Loucy (cell line): Measurements from ENCODE around the gene USP47.

ENCODE experiments used
- H2AFZ ChIP-seq: fragments of 200-600 bp; sonication (generic); 2 replicates; pipeline ENCODE4 v1.6.0; 2016; ENCODE audit warnings: antibody characterized with exemption, mild to moderate bottlenecking, low read length, moderate library complexity
- H3F3A ChIP-seq: fragments of 200-600 bp; 2 replicates; pipeline ENCODE4 v1.6.0; 2016; ENCODE audit warnings: antibody characterized with exemption, low read depth, mild to moderate bottlenecking
- H3K27me3 ChIP-seq: fragments of 200-600 bp; sonication (generic); 2 replicates; pipeline ENCODE4 v1.6.1; 2014; ENCODE audit warnings: low read length, mild to moderate bottlenecking; ENCODE audit not compliant: insufficient read depth, poor library complexity, severe bottlenecking
- H3K36me3 ChIP-seq: fragments of 200-600 bp; sonication (generic); 2 replicates; pipeline ENCODE4 v1.6.1; 2016; ENCODE audit warnings: low read length; ENCODE audit not compliant: insufficient read depth
- H3K4me1 ChIP-seq: fragments of 200-600 bp; sonication (generic); 2 replicates; pipeline ENCODE4 v1.5.1; 2014; ENCODE audit warnings: low read length, mild to moderate bottlenecking; ENCODE audit not compliant: insufficient read depth, poor library complexity, severe bottlenecking
- H3K4me2 ChIP-seq: fragments of 200-600 bp; sonication (generic); 2 replicates; pipeline ENCODE4 v1.6.0; 2014; ENCODE audit warnings: antibody characterized with exemption, low read length, low read depth, mild to moderate bottlenecking; ENCODE audit not compliant: poor library complexity, severe bottlenecking
- H3K4me3 ChIP-seq: fragments of 200-600 bp; sonication (generic); 2 replicates; pipeline ENCODE4 v1.5.1; 2014; ENCODE audit warnings: low read length, mild to moderate bottlenecking, mixed read lengths; ENCODE audit not compliant: poor library complexity, severe bottlenecking
- H3K79me2 ChIP-seq: fragments of 200-600 bp; sonication (generic); 2 replicates; pipeline ENCODE4 v1.6.1; 2014; ENCODE audit warnings: low read length; ENCODE audit not compliant: insufficient read depth
- H3K9ac ChIP-seq: fragments of 200-600 bp; sonication (generic); 2 replicates; pipeline ENCODE4 v1.6.0; 2014; ENCODE audit warnings: mild to moderate bottlenecking, low read depth, low read length, moderate library complexity; ENCODE audit not compliant: poor library complexity, severe bottlenecking
- H3K9me2 ChIP-seq: fragments of 200-600 bp; sonication (generic); replicated peaks from 2 replicates; pipeline ENCODE4 v1.6.1; 2016; ENCODE audit warnings: low read depth, low read length, mixed read lengths
- H3K9me3 ChIP-seq: fragments of 200-600 bp; sonication (generic); 2 replicates; pipeline ENCODE4 v1.6.1; 2014; ENCODE audit warnings: mild to moderate bottlenecking, antibody characterized with exemption, low read length, low read depth; ENCODE audit not compliant: insufficient read depth
- H4K20me1 ChIP-seq: fragments of 200-600 bp; sonication (generic); 2 replicates; pipeline ENCODE4 v1.6.0; 2014; ENCODE audit warnings: antibody characterized with exemption, low read length, mild to moderate bottlenecking; ENCODE audit not compliant: insufficient read depth, poor library complexity, severe bottlenecking
- CTCF ChIP-seq: fragments of 200-600 bp; sonication (generic); conservative IDR thresholded peaks from 2 replicates; pipeline ENCODE4 v1.5.1; 2014; ENCODE audit warnings: mild to moderate bottlenecking, antibody characterized with exemption, low read length
- EZH2phosphoT487 ChIP-seq: fragments of 200-600 bp; IDR thresholded peaks from 2 replicates; pipeline ENCODE4 v1.6.1; 2018; ENCODE audit warnings: antibody characterized with exemption, mild to moderate bottlenecking, moderate library complexity, borderline replicate concordance

USP47 gene

DNA sequence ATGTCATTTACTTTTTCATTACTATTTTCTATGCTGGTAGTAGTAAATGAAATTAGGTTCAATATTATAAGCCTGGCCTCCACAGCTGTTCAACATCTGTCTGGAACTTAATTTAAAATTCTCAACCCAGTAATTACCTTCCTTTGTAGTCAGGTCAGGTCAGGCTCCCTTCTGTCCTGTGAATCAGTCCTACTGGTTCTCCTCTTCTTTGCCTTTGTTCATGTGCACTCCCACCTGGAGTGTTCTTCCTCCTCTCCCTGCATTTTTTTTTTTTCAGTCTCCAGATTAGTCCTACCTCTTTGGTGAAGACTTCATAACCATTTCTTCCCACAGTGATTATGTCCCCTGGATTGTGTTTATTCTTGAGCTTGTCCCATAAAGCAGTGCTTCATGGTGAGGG, 98.8 kb downstream of the USP47 start:
- Histone ChIP-seq H2AFZ (no peak overlapping the region), H3K4me3 (no peak overlapping the region), H3K79me2 (no peaks in the 10 kb centered on the region), H3K4me1 (no peaks in the 10 kb centered on the region), H3K36me3 (peaks cover 64% of the 10 kb centered on the region; the same call in 1 of the 2 replicates), H3K9me2 (no peaks in the 10 kb centered on the region), H3F3A (no peaks in the 10 kb centered on the region), H3K27me3 (no peaks in the 10 kb centered on the region), H3K9ac (no peak overlapping the region), H3K4me2 (no peak overlapping the region), H3K9me3 (no peaks in the 10 kb centered on the region), H4K20me1 (no peaks in the 10 kb centered on the region)
- TF ChIP-seq CTCF (no peak), EZH2phosphoT487 (no peak)

- no peaks in the 10 kb centered on the region for H3K4me1 ChIP-seq
- no peaks in the 10 kb centered on the region for H3K27me3 ChIP-seq
- H3K4me3 ChIP-seq: no peak overlapping the region
- H3K36me3 ChIP-seq: peaks cover 50% of the 10 kb centered on the region; the same call in 1 of the 2 replicates
- no peak overlapping the region for H2AFZ ChIP-seq
- no peaks in the 10 kb centered on the region for H3F3A ChIP-seq
- no peaks in the 10 kb centered on the region for H4K20me1 ChIP-seq
- H3K79me2 ChIP-seq: no peaks in the 10 kb centered on the region
- H3K4me2 ChIP-seq: no peak overlapping the region
- H3K9me2 ChIP-seq: no peaks in the 10 kb centered on the region
- no peaks in the 10 kb centered on the region for H3K9me3 ChIP-seq
- TF ChIP-seq CTCF (no peak), EZH2phosphoT487 (no peak)
- no peak overlapping the region for H3K9ac ChIP-seq
These were observed 100.9 kb downstream of the USP47 start for GRCh38 chr11:11942668-11943067.

GRCh38 chr11:11944444-11944843, 102.7 kb downstream of the USP47 start:
- Histone ChIP-seq H3K79me2 (no peaks in the 10 kb centered on the region), H4K20me1 (no peaks in the 10 kb centered on the region), H3K9ac (no peak overlapping the region), H3K4me1 (no peaks in the 10 kb centered on the region), H2AFZ (no peak overlapping the region), H3F3A (no peaks in the 10 kb centered on the region), H3K27me3 (no peaks in the 10 kb centered on the region), H3K4me3 (no peak overlapping the region), H3K36me3 (peaks cover 40% of the 10 kb centered on the region; the same call in 1 of the 2 replicates), H3K9me2 (no peaks in the 10 kb centered on the region), H3K4me2 (no peak overlapping the region), H3K9me3 (no peaks in the 10 kb centered on the region)
- no peak for TF ChIP-seq CTCF
- TF ChIP-seq EZH2phosphoT487: no peak
